ENCODE data around the gene MAST3.
A peak's percentile ranks its signal among the peaks of the same experiment; 100 is the strongest.
"Not testable (repeated sequence)": the region's sequence is repeated elsewhere in the genome, so short reads cannot be mapped to it uniquely, and the experiment has no call there.

Gene MAST3

GRCh38 chr19:18086590-18087138 is 10.9 kb upstream of the MAST3 start, which contains the start of gene IL12RB1:
Gene IL12RB1 (minus strand): TSS chr19:18086934. CDS start chr19:18086823, 111 bp downstream.
- DNase-seq (ENCODE audit: low read depth, low spot score), result no peak

- DNase-seq (ENCODE audit: low read depth, low spot score), result peak; percentile 29
These were observed 8.5 kb upstream of the MAST3 start for GRCh38 chr19:18089096-18089541.

- DNase-seq (ENCODE audit: low read depth, low spot score), result no peak
These were observed 7.9 kb upstream of the MAST3 start for GRCh38 chr19:18089726-18090125.

- DNase-seq (ENCODE audit: low read depth, low spot score), result no peak
These were observed 6.9 kb upstream of the MAST3 start for GRCh38 chr19:18090545-18091216.

GRCh38 chr19:18091217-18091608 is 6.4 kb upstream of the MAST3 start:
- DNase-seq (ENCODE audit: low read depth, low spot score), result peak; percentile 52

GRCh38 chr19:18093439-18094161 is 4.0 kb upstream of the MAST3 start:
- DNase-seq (ENCODE audit: low read depth, low spot score), result no peak

GRCh38 chr19:18096258-18096657 is 1.3 kb upstream of the MAST3 start:
- DNase-seq (ENCODE audit: low read depth, low spot score), result no peak

- DNase-seq (ENCODE audit: low read depth, low spot score), result no peak
These were observed 664 bp downstream of the MAST3 start for GRCh38 chr19:18097993-18098890.

GRCh38 chr19:18098891-18099622 is 1.5 kb downstream of the MAST3 start:
- DNase-seq (ENCODE audit: low read depth, low spot score), result no peak

GRCh38 chr19:18099623-18099995 is 2.0 kb downstream of the MAST3 start:
- no peak for DNase-seq (ENCODE audit: low read depth, low spot score)

- no peak for DNase-seq (ENCODE audit: low read depth, low spot score)
These were observed 3.1 kb downstream of the MAST3 start for GRCh38 chr19:18100710-18101109.

GRCh38 chr19:18101268-18101667 is 3.7 kb downstream of the MAST3 start:
- no peak for DNase-seq (ENCODE audit: low read depth, low spot score)

- DNase-seq (ENCODE audit: low read depth, low spot score), result no peak
These were observed 5.5 kb downstream of the MAST3 start for GRCh38 chr19:18102916-18103542.

- DNase-seq (ENCODE audit: low read depth, low spot score), result no peak
These were observed 7.2 kb downstream of the MAST3 start for GRCh38 chr19:18104793-18105131.

GRCh38 chr19:18105259-18105658 is 7.7 kb downstream of the MAST3 start:
- DNase-seq (ENCODE audit: low read depth, low spot score), result not testable (repeated sequence)

- no peak for DNase-seq (ENCODE audit: low read depth, low spot score)
These were observed 9.7 kb downstream of the MAST3 start for GRCh38 chr19:18107235-18107634.

GRCh38 chr19:18108897-18109296 is 11.3 kb downstream of the MAST3 start:
- no peak for DNase-seq (ENCODE audit: low read depth, low spot score)

- DNase-seq (ENCODE audit: low read depth, low spot score), result no peak
These were observed 11.8 kb downstream of the MAST3 start for GRCh38 chr19:18109341-18109732.

GRCh38 chr19:18109733-18110608 is 12.4 kb downstream of the MAST3 start:
- no peak for DNase-seq (ENCODE audit: low read depth, low spot score)

Measured in activated naive CD8-positive, alpha-beta T cell treated with anti-CD3 and anti-CD28 coated beads, Interleukin-2, amount 50 U/mL, for 16 hours (primary cell).